Astrocyte (in vitro differentiated cells and primary cell): Measurements from ENCODE around the gene OR2V1. TPM values are rescaled to one million over a fixed set of nuclear protein-coding genes. Genes with fewer than 3 reads are reported as not detected.
"Not testable (repeated sequence)": the region's sequence is repeated elsewhere in the genome, so short reads cannot be mapped to it uniquely, and the experiment has no call there.

Source experiments
- DNase-seq: peaks from one replicate; pipeline ENCODE4 v3.0.0-alpha.2; 2010; ENCODE audit warnings: low read depth
- FAIRE-seq: peaks from 2 replicates; lab custom pipeline; 2011; peaks lifted over from hg19 to GRCh38; lab: Jason Lieb, UNC
- H2AFZ ChIP-seq: 2 replicates; pipeline ENCODE4 v1.6.0; 2012; ENCODE audit warnings: low read depth, low read length, inconsistent platforms
- H3K27ac ChIP-seq: 2 replicates; pipeline ENCODE4 v1.5.1; 2011; ENCODE audit warnings: low read depth, low read length, inconsistent platforms
- H3K27me3 ChIP-seq: 2 replicates; pipeline ENCODE4 v1.6.0; 2011; ENCODE audit warnings: low read length, inconsistent platforms; ENCODE audit not compliant: insufficient read depth
- H3K36me3 ChIP-seq: 2 replicates; pipeline ENCODE4 v1.5.1; 2011; ENCODE audit warnings: low read length, inconsistent platforms; ENCODE audit not compliant: insufficient read depth
- H3K4me1 ChIP-seq: 2 replicates; pipeline ENCODE4 v1.5.1; 2011; ENCODE audit warnings: low read length, inconsistent platforms; ENCODE audit not compliant: insufficient read depth
- H3K4me2 ChIP-seq: 2 replicates; pipeline ENCODE4 v1.6.0; 2012; ENCODE audit warnings: low read length, inconsistent platforms
- H3K4me3 ChIP-seq: 2 replicates; pipeline ENCODE4 v1.5.1; 2011; ENCODE audit warnings: low read depth, mild to moderate bottlenecking, low read length, inconsistent platforms; ENCODE audit not compliant: insufficient read depth
- H3K79me2 ChIP-seq: 2 replicates; pipeline ENCODE4 v1.6.0; 2012; ENCODE audit warnings: mild to moderate bottlenecking, low read length, inconsistent platforms; ENCODE audit not compliant: insufficient read depth
- H3K9ac ChIP-seq: 2 replicates; pipeline ENCODE4 v1.6.0; 2012; ENCODE audit warnings: mild to moderate bottlenecking, low read length, inconsistent platforms
- H3K9me3 ChIP-seq: 2 replicates; pipeline ENCODE4 v1.5.1; 2012; ENCODE audit warnings: low read depth, mild to moderate bottlenecking, low read length, inconsistent platforms; ENCODE audit not compliant: insufficient read depth
- H4K20me1 ChIP-seq: 2 replicates; pipeline ENCODE4 v1.6.0; 2012; ENCODE audit warnings: low read length, inconsistent platforms; ENCODE audit not compliant: insufficient read depth
- H3K27ac Mint-ChIP-seq: one replicate; pipeline ENCODE4 v1.8.0; 2021; ENCODE audit warnings: mild to moderate bottlenecking, mixed read lengths; ENCODE audit not compliant: unreplicated experiment
- H3K27me3 Mint-ChIP-seq: one replicate; pipeline ENCODE4 v1.8.0; 2021; ENCODE audit warnings: low read depth, mixed read lengths; ENCODE audit not compliant: unreplicated experiment
- H3K36me3 Mint-ChIP-seq: one replicate; pipeline ENCODE4 v1.8.0; 2021; ENCODE audit warnings: low read depth, mixed read lengths; ENCODE audit not compliant: unreplicated experiment
- H3K4me1 Mint-ChIP-seq: one replicate; pipeline ENCODE4 v1.8.0; 2021; ENCODE audit warnings: low read depth, mixed read lengths; ENCODE audit not compliant: unreplicated experiment
- H3K4me3 Mint-ChIP-seq: one replicate; pipeline ENCODE4 v1.8.0; 2021; ENCODE audit warnings: mild to moderate bottlenecking, moderate library complexity, mixed read lengths; ENCODE audit not compliant: unreplicated experiment
- H3K9me3 Mint-ChIP-seq: one replicate; pipeline ENCODE4 v1.8.0; 2021; ENCODE audit warnings: mild to moderate bottlenecking, mixed read lengths; ENCODE audit not compliant: unreplicated experiment
- CTCF ChIP-seq: IDR thresholded peaks from 2 replicates; pipeline ENCODE4 v1.5.1; 2011; ENCODE audit warnings: low read depth, mild to moderate bottlenecking, inconsistent platforms, low read length, moderate library complexity; ENCODE audit not compliant: insufficient read depth
- EZH2 ChIP-seq: IDR thresholded peaks from 2 replicates; pipeline ENCODE4 v1.6.1; 2012; ENCODE audit warnings: mild to moderate bottlenecking, low read length, inconsistent platforms; ENCODE audit not compliant: insufficient read depth
- total RNA-seq: library from RNA; stranded (reverse); gene quantifications from 2 replicates; pipeline ENCODE4 v1.2.1, GENCODE V29; 2021

Gene OR2V1
- total RNA-seq, 1 donor from 2014 or later = not detected

GRCh38 chr5:181149355-181149754 is 18.4 kb upstream of the OR2V1 start:
- H3K36me3 ChIP-seq = no peaks in the 10 kb centered on the region
- no peaks in the 10 kb centered on the region for H3K9me3 Mint-ChIP-seq
- no peaks in the 10 kb centered on the region for H4K20me1 ChIP-seq
- H3K27ac Mint-ChIP-seq = no peak overlapping the region
- no peak overlapping the region for H2AFZ ChIP-seq
- no peaks in the 10 kb centered on the region for H3K4me1 Mint-ChIP-seq
- no peak overlapping the region for H3K4me3 ChIP-seq
- H3K27me3 ChIP-seq = no peaks in the 10 kb centered on the region
- no peaks in the 10 kb centered on the region for H3K9me3 ChIP-seq
- TF ChIP-seq CTCF = no peak
- TF ChIP-seq EZH2 = no peak
- H3K27me3 Mint-ChIP-seq = peaks cover 45% of the 10 kb centered on the region
- H3K79me2 ChIP-seq = no peaks in the 10 kb centered on the region
- H3K4me1 ChIP-seq = no peaks in the 10 kb centered on the region
- no peak for FAIRE-seq
- no peak overlapping the region for H3K27ac ChIP-seq
- DNase-seq = no peak
- H3K4me2 ChIP-seq = no peak overlapping the region
- no peaks in the 10 kb centered on the region for H3K36me3 Mint-ChIP-seq
- H3K4me3 Mint-ChIP-seq = no peak overlapping the region
- no peak overlapping the region for H3K9ac ChIP-seq

GRCh38 chr5:181146927-181147636 is 16.1 kb upstream of the OR2V1 start, which contains the start of gene OR2V2:
Gene OR2V2 (plus strand): TSS chr5:181147586. CDS start chr5:181154943, 7,357 bp downstream.
- peaks cover 56% of the 10 kb centered on the region for H3K27me3 Mint-ChIP-seq

GRCh38 chr5:181145133-181145532 is 14.2 kb upstream of the OR2V1 start:
- DNase-seq (no peak), FAIRE-seq (no peak)
- no peak overlapping the region for H2AFZ ChIP-seq
- H3K4me1 ChIP-seq = no peaks in the 10 kb centered on the region
- H3K4me3 Mint-ChIP-seq = no peak overlapping the region
- no peaks in the 10 kb centered on the region for H3K9me3 ChIP-seq
- peaks cover 2% of the 10 kb centered on the region for H3K36me3 Mint-ChIP-seq
- peaks cover 55% of the 10 kb centered on the region for H3K27me3 Mint-ChIP-seq
- no peak overlapping the region for H3K4me2 ChIP-seq
- no peak overlapping the region for H3K4me3 ChIP-seq
- no peak overlapping the region for H3K27ac ChIP-seq
- no peak for TF ChIP-seq CTCF
- TF ChIP-seq EZH2 = no peak
- H3K9me3 Mint-ChIP-seq = peaks cover 2% of the 10 kb centered on the region
- no peak overlapping the region for H3K27ac Mint-ChIP-seq
- H3K9ac ChIP-seq = no peak overlapping the region
- no peaks in the 10 kb centered on the region for H3K4me1 Mint-ChIP-seq
- H3K79me2 ChIP-seq = no peaks in the 10 kb centered on the region
- no peaks in the 10 kb centered on the region for H3K36me3 ChIP-seq
- no peaks in the 10 kb centered on the region for H3K27me3 ChIP-seq
- no peaks in the 10 kb centered on the region for H4K20me1 ChIP-seq

More at GRCh38 chr5:181146927-181147636, 16.1 kb upstream of the OR2V1 start, which contains the start of gene OR2V2:
- H3K27ac ChIP-seq, H4K20me1 ChIP-seq, H3K36me3 ChIP-seq, H3K4me3 Mint-ChIP-seq, H3K4me1 Mint-ChIP-seq, H3K27ac Mint-ChIP-seq, DNase-seq, H3K4me2 ChIP-seq, H3K79me2 ChIP-seq, H3K9ac ChIP-seq, H3K4me3 ChIP-seq, FAIRE-seq, H3K27me3 ChIP-seq, H3K4me1 ChIP-seq, H3K9me3 Mint-ChIP-seq, H3K36me3 Mint-ChIP-seq, H2AFZ ChIP-seq, H3K9me3 ChIP-seq: not testable (repeated sequence)
